ENCODE measurements around the gene PRRC1. TPM values are rescaled to one million over a fixed set of nuclear protein-coding genes. Genes with fewer than 3 reads are reported as not detected.
A peak's percentile ranks its signal among the peaks of the same experiment; 100 is the strongest.
"Not testable (repeated sequence)": the region's sequence is repeated elsewhere in the genome, so short reads cannot be mapped to it uniquely, and the experiment has no call there.

PRRC1 gene
- total and polyA plus RNA-seq, 9 of the 15 experiments (the other 6 are each of a cell fraction or from before 2014, with no cell fraction given), result 23.4 to 68.7 (median 43.9) TPM

- TF ChIP-seq, protein P1, sequence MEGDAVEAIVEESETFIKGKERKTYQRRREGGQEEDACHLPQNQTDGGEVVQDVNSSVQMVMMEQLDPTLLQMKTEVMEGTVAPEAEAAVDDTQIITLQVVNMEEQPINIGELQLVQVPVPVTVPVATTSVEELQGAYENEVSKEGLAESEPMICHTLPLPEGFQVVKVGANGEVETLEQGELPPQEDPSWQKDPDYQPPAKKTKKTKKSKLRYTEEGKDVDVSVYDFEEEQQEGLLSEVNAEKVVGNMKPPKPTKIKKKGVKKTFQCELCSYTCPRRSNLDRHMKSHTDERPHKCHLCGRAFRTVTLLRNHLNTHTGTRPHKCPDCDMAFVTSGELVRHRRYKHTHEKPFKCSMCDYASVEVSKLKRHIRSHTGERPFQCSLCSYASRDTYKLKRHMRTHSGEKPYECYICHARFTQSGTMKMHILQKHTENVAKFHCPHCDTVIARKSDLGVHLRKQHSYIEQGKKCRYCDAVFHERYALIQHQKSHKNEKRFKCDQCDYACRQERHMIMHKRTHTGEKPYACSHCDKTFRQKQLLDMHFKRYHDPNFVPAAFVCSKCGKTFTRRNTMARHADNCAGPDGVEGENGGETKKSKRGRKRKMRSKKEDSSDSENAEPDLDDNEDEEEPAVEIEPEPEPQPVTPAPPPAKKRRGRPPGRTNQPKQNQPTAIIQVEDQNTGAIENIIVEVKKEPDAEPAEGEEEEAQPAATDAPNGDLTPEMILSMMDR (IDR thresholded peaks at IDR 0.05 in 2 of 3, conservative IDR thresholded peaks at IDR 0.05 in 1 of 3; ENCODE audit: insufficient read depth in 2 of 3, low read depth in 1 of 3, low read length in 3 of 3), result peak in 1 of 3 experiments; percentile 36; a peak in 2 of 6 replicates
- no peak for TF ChIP-seq SMC3 (conservative IDR thresholded peaks at IDR 0.05; ENCODE audit: insufficient read depth, low read depth, low read length)
These were observed 19.2 kb downstream of the PRRC1 start (continued) for GRCh38 chr5:127536687-127537086.

GRCh38 chr5:127540553-127540952, 23.1 kb downstream of the PRRC1 start:
- H3K36me3 ChIP-seq (ENCODE audit: control insufficient read depth, insufficient read depth, low read length), result peaks cover 50% of the 10 kb centered on the region
- H3K4me1 ChIP-seq (replicated peaks in 1 of 2; ENCODE audit: control insufficient read depth in 2 of 2, insufficient read depth in 2 of 2, low read length in 2 of 2); BruUV-seq (replicated peaks); H3K4me3 ChIP-seq; H3K9me3 ChIP-seq (replicated peaks; ENCODE audit: control insufficient read depth, insufficient read depth, low read depth, low read length); FAIRE-seq; intact Hi-C loops (cut with micrococcal nuclease); H3K79me2 ChIP-seq (ENCODE audit: control insufficient read depth, insufficient read depth, low read length); H2AFZ ChIP-seq (ENCODE audit: low read depth, low read length); DNase-seq (ENCODE audit: extremely low read depth in 1 of 4, low spot score in 3 of 4); H4K20me1 ChIP-seq (replicated peaks; ENCODE audit: control insufficient read depth, insufficient read depth, low read length); H3K9ac ChIP-seq (ENCODE audit: insufficient read depth in 1 of 2, low read depth in 2 of 2, low read length in 2 of 2); H3K4me2 ChIP-seq (ENCODE audit: insufficient read depth, low read length); CTCF ChIA-PET (ENCODE audit: low intra/inter-chr PET ratio); H3K27ac ChIP-seq (ENCODE audit: extremely low read depth, low read depth, low read length); ATAC-seq; H3K9me1 ChIP-seq (ENCODE audit: control insufficient read depth, insufficient read depth, low read length); POLR2A ChIA-PET; H3K27me3 ChIP-seq (ENCODE audit: control insufficient read depth in 2 of 2, insufficient read depth in 2 of 2, low read length in 2 of 2): not testable (repeated sequence)
- in situ Hi-C loops (cut with MboI), result loop anchor here (25.0 kb wide), 1 partner anchor 1547 kb away; the partner anchor contains the start of gene ISOC1
- WGBS (ENCODE audit: insufficient coverage, low coverage, missing lambda C conversion rate), result 95% methylated on average over 3 of the region's 3 CpGs
- TF ChIP-seq AFF1 (IDR thresholded peaks at IDR 0.05; ENCODE audit: low read depth in 1 of 2, partially characterized antibody in 2 of 2), result peak in 1 of 2 experiments; percentile 92

DNA sequence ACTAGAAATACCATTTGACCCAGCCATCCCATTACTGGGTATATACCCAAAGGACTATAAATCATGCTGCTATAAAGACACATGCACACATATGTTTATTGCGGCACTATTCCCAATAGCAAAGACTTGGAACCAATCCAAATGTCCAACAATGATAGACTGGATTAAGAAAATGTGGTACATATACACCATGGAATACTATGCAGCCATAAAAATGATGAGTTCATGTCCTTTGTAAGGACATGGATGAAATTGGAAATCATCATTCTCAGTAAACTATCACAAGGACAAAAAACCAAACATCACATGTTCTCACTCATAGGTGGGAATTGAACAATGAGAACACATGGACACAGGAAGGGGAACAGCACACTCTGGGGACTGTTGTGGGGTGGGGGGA, 27.8 kb downstream of the PRRC1 start:
- DNase-seq (ENCODE audit: extremely low read depth in 1 of 4, low spot score in 3 of 4); H3K27me3 ChIP-seq (ENCODE audit: control insufficient read depth in 2 of 2, insufficient read depth in 2 of 2, low read length in 2 of 2); H2AFZ ChIP-seq (ENCODE audit: low read depth, low read length); H3K9me3 ChIP-seq (replicated peaks; ENCODE audit: control insufficient read depth, insufficient read depth, low read depth, low read length); H4K20me1 ChIP-seq (replicated peaks; ENCODE audit: control insufficient read depth, insufficient read depth, low read length); POLR2A ChIA-PET; H3K9ac ChIP-seq (ENCODE audit: insufficient read depth in 1 of 2, low read depth in 2 of 2, low read length in 2 of 2); FAIRE-seq; ATAC-seq; H3K9me1 ChIP-seq (ENCODE audit: control insufficient read depth, insufficient read depth, low read length); H3K27ac ChIP-seq (ENCODE audit: extremely low read depth, low read depth, low read length); BruUV-seq (replicated peaks); H3K4me1 ChIP-seq (replicated peaks in 1 of 2; ENCODE audit: control insufficient read depth in 2 of 2, insufficient read depth in 2 of 2, low read length in 2 of 2); H3K79me2 ChIP-seq (ENCODE audit: control insufficient read depth, insufficient read depth, low read length); H3K4me3 ChIP-seq; CTCF ChIA-PET (ENCODE audit: low intra/inter-chr PET ratio); H3K4me2 ChIP-seq (ENCODE audit: insufficient read depth, low read length); intact Hi-C loops (cut with micrococcal nuclease): not testable (repeated sequence)
- H3K36me3 ChIP-seq (ENCODE audit: control insufficient read depth, insufficient read depth, low read length), result peaks cover 36% of the 10 kb centered on the region; the same call in 2 of the 3 replicates
- in situ Hi-C loops (cut with MboI), result loop anchor here (25.0 kb wide), 1 partner anchor 1542 kb away; the partner anchor contains the start of gene ISOC1
- WGBS (ENCODE audit: insufficient coverage, low coverage, missing lambda C conversion rate), result no CpG with 5 or more reads among the region's 1 CpG

All from K562 (cell line).